ENCODE results near the gene RIMBP2.

Gene RIMBP2

DNA sequence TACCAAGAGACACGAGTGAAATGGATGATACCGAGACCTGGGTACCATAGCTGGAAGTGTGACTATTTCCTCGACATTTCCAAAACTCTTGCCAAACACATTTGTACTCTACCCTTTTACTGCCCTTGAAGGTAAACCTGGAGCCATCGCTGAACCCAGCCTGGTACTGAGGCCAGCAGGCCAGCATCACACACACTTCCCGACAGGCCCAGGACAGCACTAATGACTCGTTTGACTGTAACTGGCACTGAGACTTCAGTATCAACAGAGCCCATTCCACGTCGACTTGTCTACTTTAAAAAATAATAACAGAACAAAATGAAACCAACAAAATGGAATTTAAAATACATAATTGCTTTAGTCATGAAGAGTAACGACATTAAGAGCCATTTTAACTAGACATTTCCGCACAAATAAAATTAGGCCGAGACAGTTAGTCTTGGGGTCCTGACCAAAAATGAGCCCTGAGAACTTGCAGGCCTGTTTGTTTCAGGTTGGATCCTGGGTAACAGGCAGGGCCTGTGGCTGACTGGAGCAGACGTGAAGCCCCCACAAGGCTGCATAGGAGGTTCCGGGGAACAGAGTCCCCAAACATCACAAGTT is 94.3 kb downstream of the RIMBP2 start:
- no peak for DNase-seq

DNA sequence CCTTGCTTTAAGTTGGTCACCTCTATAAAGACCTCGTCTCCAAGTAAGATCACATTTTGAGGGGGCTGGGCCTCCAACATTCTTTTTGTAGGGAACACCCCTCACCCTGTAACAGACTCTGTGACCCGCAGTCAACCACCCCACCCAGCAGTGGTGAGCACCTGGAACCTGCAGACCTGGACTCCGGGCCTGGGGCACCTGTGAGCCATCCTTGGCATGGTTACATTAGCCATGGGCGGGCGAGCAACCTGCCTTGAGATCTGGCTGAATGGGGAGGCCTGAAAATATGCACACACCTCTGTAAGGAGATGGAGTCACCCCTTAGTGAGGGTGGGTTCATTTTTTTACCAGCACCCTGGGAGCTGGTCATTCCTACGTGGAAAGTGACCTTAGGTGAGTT is 95.3 kb downstream of the RIMBP2 start:
- no peak for DNase-seq

DNA sequence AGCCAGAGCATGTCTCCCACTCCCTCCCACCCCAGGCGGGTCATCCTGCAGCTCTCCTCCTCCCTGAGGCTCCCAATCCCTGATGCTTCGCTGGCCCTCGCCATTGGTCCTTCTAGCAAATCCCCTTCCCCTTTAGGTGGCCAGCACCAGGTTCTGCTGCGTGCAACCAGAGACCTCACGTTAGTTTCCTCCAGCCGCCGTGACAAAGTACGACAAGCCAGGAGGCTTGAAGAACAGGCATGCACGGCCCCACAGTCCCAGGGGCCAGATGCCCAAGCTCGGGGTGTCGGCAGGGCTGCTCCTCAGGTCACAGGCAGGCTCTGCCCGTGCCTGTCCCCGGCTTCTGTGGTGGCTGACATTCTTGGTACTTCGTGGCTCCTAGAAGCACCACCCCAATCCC is 95.8 kb downstream of the RIMBP2 start:
- no peak for DNase-seq

DNA sequence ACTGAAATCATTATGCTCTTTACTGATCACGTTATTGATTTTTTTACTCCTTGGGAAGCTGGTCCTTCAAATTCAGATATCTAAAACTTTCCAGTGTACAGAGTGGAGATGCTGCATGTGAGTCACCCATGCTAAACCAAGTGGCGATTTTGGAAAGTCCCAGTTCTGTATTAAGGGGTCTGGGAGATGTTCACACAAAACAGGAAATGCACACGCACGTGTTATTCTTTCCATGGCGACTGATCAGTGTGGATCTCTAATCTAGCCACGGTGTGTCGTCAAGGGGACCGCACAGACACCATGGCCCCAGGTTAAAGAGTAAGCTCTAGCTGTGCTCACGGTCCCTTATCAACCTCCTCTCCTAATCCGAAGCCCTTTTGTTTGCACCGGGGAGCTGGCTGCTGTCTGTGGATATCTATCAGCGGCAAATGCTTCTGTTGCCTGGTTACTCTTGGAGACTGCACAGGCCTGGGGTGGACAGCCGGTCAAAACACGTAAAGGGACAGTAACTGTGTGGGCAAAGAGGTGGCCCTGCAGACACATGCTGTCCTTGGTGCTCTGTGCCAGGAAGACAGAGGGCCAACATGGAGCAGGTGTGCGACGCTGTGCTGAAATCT is 96.6 kb downstream of the RIMBP2 start:
- no peak for DNase-seq

DNA sequence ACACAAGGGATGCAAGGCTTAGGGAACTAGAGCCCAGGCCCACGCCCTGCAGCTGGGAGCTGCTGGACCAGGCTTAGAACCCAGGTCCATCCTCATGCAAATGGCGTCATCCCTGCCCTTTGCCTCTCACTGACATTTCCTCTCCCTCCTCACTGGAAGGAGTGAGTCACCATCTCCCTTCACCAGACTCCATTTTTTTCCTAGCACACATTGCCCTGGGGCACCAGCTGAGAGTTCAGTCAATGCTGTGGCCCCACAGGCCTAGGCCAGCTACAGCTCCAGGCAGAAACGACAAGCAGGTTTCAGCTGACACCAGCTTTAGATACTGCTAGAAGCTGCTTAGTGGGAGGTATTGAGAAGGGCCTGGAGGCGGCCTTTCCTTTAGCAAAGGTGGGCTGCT is 98.9 kb downstream of the RIMBP2 start:
- no peak for DNase-seq

DNA sequence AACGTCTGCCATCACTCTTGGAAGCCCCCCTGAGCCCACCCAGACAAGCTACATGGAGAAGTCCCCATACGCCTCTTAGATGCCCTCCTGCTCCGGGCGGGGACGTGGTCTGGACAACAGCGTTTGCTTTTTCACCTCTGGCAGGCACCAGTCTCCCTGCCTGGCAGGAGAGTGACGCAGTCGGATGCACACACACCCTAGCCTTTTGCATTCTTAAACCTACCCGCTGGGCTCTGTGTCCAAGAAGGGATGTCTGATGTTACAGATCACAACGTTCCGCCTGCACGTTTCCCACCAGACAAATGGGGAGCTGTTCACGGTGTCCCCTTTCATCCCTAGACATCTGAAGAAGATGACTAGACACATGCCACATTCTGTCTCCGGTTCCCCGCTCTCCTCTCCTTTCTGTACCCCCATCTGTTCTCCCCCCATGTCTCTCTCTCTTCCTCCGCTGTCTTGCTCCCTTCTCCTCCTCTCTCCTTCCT is 100.2 kb downstream of the RIMBP2 start:
- no peak for DNase-seq

DNA sequence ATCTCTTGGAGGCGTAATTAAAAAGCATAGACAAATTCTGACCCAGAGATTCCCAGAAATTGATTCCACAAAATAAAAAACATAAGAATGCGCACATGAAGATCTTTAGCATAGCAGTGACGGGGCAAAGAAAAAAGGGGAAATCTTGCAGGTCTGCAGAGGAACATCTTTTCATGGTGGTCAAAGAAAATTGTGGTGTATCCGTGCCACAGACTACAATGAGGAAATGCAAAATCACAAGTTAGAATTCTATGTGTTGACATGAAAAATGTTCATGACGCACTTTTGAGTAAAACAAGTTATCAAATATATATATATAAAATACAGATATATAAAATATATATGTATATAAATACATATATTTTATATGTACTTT is 101.6 kb downstream of the RIMBP2 start:
- DNase-seq: no peak

DNA sequence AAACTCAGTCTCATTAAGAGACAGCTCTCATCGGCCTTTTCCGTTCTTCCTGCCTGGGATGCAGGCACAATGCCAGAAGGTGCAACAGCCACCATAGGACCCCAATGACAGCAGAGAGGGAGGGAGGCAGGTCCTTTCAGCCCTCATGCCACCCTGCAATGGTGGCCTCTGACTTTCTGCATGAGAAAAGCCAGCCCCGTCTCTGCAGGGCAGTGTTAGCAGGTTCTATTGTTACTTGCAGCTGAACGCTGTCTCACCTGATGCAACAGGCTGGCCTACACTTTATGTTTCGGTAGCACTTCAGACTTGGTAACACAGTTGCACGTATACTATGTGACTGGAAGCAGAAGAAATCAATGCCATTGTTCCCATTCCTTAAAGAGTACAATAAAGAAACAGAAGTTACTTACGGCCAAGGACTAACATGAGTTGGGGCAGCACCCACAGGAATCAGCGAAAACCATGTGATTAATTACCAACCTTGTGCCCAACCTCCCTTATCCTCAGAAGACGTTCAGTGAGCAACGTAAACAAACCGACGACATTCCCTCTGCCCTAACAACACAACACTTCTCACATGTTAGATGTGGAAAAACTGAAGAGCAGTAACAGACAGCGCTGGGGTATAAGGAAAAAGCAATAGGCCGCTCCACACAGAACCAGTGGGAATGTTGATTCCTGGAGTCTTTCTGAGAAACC is 102.1 kb downstream of the RIMBP2 start:
- DNase-seq: no peak

DNA sequence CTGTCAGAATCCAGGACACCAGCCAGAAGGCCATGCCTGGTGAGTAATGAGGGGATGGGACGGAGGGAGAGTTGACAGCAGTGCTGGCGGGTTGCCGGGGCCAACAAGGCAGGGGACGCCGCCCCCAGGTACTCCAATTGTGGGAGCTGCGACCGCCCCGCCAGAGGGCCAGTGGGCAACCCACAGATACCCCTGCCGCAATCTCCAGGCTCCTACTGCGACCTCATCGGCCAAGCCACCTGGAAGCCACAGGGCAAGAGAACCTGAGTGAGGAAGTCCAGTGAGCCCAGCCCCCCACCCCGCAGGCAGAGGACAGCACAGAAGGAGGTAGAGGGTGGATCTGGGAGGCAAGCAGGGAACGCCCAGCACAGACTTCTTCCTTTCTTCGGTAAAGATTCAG is 103.0 kb downstream of the RIMBP2 start:
- DNase-seq: no peak

DNA sequence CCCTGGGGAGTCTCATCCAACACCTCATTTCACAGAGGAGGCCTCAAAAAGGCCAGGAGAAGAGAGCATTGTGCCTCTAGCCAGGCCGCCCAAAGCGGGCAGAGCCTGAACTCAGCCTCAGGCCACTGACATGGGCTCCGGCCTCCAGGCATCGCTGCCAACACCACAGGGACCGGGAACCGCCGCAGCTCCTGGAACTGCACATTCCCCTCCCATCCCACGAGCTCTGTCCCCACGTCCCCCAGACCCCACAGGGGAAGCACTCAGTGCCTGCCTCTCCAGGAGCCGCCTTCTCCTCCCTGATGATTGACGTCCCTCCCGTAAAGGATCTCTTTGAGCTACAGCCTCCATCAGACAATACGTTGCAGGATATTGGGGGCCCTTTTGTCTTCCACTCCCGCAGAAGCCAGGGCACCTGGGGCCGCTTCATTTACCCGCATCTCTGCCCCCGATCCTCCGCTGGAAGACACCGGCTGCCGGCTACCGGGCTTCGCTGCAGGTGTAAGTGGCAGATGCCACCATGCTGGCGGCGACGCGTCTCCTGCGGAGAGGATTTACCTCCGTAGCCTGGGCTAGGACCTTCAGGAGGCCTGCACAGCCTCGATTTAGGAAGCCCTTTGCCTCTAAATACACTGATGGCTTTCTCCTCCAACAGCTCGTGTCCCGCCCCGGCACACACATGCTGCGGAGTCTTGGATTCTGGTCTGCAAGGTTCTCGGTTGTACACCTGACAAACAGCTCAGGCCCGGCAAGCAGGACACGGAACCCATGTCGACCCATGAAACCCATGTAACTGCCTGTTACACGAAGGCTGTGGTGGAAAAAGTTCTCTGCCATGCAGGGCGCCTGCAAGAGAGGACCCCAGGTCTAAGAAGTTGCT is 104.8 kb downstream of the RIMBP2 start:
- no peak for DNase-seq

DNA sequence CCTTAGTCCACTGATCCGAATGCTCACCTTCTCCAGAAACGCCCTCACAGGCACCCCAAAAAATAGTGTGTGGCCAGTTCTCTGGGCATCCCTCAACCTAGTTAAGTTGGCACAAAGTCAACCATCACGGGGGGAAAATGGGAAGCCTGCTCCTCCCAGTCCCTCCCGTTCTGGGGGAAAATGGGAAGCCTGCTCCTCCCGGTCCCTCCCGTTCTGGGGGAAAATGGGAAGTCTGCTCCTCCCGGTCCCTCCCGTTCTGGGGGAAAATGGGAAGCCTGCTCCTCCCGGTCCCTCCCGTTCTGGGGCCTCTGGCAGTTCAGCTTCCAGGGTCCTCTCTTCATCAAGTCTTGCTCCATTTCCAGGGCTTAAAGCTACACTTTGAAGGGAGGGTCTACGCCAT is 106.1 kb downstream of the RIMBP2 start:
- no peak for DNase-seq

DNA sequence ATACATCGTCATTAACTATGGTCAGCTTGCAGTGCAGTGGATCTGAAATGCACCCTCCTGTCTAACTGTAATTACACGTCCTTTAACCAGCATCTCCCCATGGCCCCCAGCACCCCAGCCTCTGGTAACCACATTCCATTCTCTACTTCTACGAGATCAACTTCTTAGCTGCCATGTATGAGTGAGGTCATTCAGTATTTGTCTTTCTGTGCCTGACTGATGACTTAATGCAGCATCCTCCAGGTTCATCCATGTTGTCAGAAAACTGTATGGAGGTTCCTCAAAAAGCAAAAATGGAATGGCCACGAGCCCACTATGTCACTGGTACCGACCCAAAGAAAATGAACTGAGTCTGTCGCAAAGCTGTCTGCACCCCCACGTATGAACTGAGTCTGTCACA is 107.3 kb downstream of the RIMBP2 start:
- DNase-seq: no peak

DNA sequence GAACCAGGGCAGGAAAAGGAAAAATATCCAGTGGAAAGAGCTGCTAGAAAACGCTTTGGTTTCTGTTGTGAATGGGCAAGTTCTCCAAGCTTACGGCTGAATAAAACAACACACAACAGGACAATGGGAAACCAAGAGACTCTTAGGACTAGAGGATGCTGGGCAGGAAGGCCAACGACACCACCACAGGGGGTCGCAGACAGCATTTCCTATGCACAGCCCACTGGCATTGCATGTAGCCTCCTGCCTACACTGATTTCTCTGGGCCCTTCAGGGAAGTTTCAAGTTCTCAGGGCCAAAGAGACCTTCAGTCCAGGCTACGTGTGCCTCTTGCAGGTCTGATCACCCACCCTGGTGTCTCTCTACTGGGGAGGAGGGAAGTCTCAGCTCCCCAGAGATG is 108.0 kb downstream of the RIMBP2 start:
- no peak for DNase-seq

DNA sequence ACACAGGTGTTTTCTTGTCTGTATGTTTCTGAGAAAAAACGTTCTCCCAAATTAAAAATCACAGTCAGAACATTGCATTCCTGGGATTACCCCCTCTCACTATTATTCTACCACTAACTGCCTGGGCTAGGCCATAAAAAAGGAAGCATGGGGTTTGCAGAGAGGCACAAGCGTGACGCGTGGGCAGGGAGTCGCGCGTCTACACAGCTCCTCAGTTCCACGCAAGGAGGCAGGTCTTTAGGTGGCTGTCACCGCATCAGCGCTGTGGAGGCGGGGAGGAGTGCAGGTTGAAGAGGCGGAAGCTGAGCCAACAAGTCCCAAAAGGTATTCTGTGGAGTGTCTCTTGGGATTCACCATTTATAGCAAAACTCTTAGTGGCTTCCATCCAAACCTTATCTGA is 109.9 kb downstream of the RIMBP2 start:
- DNase-seq: no peak

DNA sequence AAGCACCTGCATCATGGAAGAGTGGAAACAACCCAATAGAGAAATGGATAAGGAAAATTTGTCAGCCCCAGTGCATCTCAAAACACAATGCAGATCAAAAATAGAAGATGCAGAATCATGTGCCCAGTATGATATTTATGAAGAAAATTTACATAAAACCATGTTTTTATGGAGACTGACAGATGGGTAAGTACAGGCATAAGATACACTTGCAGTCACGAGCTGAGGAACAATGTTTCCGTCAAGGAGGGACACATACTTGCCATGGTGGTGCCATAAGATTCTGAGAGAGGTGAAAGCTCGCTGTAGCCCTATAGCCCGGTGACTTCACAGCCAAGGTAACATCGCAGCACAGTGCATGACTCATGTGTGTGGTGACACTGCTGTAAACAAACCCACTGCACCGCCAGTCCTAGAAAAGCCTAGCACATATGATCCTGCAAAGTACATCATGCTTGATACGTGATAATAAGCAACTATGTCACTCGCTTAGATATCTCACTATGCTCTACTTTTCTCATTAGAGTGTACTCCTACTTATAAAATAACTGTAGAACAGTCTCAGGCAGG is 112.6 kb downstream of the RIMBP2 start:
- no peak for DNase-seq

DNA sequence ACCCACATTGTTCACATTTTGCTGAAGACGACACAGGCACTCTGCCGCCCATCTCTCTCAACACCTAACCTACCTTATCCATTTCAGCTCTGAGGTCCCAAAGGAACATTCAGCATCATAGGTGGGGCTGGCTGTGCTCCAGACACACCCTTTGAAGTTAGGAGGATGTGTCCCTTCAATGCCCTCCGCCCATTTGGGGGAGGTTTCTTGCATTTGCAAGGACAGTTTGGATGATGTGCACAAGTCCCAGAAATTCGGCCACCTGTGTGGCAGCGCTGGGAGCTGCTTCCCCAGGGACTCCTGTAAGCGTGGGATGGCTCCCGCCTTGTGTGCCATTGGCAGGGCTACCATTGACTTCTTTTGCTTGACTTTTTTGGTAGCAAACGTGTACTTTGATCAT is 113.8 kb downstream of the RIMBP2 start:
- DNase-seq: no peak

DNA sequence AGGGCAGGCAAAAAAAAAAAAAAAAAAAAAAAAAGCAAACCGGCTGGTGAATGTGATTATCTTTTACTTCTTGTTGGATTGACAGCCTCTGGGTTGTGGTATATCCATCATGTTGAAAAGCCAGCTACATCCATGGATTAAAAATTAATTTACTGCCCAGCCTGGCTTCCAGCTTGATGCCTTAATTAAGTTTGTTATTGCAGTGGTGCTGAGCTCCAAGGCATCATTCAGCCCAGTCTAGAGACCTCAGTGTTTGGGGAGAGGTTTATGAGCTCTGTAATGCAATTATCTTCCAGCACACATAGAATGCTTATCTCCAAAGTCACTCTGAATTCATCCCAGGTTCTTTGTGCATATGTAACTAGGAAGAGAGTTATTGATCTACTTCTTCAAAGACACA is 114.8 kb downstream of the RIMBP2 start:
- no peak for DNase-seq

DNA sequence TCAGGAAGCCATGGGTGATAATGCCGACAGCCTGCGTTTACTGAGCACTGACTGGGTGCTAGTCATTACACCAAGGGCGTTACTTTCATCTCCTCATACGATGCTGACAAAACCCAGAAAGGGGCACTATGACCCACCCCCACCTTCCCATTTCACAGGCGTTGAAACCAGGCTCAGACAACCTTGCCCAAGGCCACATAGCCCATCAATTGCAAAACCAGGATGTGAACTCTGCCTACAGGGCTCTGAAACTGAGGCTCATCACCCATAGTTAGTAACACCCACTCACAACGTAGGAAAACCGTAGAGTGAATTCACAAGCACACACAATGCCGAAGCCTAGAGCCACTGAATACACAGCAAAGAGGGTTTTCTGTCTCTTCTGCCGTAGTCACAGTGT is 119.9 kb downstream of the RIMBP2 start:
- no peak for DNase-seq

DNA sequence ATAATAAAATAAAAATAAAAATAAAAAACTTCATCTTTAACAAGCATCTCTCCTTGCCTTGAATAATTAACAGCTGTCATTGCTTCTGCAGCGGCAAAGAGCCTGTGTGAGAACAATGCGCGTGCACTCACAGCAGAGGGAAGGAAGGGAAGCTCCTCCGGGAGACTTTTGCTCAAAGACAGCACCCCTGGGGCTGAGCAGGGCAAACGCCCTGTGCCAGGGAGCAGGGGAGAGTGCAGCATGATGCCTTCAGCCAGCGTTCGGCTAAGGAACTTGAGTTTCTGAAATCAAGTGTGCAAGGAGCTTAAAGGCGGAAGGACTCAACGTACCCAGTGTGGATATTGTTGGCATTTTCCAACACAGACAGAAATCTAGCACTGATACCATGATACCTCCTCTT is 120.5 kb downstream of the RIMBP2 start:
- no peak for DNase-seq

DNA sequence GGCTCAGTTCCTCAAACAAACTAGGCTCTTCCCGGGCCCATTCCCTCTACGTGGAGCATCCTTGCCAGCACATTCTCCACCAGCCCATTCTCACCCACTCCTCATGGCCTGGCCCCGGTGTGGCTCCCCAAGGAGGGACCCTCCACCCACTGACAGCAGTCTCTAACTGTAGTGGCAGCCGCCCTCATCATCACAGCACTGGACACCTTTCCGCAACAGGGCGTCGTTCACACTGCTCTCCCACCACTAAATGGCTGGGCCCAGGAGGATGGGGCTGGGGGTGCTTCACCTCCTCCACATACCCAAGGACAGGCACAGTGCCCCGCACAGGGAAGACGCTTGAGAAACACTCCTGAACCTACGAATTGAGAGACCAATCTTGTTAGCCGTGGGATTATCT is 123.0 kb downstream of the RIMBP2 start:
- no peak for DNase-seq

DNA sequence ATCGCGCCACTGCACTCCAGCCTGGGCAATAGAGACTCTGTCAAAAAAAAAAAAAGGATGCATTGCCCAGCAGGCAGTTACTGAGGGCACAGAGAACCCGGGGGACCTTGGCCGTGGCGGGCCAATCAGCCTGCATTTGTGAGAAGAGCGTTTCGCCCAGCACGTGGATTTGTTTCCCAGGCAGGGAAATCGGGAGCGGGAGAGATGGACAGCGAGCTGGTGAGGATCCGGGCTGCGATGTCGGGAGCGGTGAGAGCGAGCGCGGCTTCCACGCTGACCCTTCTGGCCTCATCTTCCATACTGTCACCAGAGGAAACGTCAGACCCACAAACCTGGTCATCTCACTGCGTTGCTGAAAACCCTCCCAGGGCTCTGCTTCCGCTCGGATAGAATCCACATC is 123.5 kb downstream of the RIMBP2 start:
- DNase-seq: no peak

DNA sequence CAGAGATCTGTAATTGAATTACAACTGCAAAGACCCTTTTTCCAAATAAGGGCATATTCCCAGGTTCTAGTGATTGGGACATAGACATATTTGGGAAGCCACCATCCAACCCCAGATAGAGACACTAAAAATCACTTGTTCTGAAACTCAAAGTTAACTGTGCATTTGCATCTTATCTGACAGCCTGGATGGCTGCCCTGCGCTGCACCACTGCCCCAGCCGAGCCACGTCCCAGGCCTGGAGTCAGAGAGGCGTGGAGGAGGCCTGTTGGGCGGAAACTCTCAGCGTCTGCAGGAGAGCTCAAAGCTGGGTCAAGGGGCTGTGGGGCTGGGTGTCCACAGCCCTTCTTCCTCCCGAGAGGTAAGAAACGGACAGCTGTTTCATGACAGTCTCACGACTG is 124.4 kb downstream of the RIMBP2 start:
- no peak for DNase-seq

DNA sequence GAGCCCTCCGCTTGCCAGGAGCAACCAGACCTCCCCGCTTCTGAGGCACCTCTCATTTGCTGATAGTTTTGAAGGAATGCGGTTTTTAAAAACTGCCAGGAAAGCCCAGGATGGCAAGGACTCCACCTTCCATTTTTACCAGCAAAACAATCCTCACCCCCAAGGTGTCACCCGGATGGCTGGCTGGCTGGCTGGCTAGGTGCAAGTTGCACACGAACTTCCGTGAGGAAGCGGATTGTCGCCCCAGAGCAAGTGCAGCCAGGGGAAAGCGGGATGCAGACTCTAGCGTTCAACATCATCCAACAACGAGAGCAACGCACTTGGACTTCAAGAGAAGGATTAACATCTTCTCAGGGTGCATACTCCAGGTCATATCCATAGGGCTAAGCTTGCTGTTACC is 125.4 kb downstream of the RIMBP2 start:
- DNase-seq: no peak
